Fibroblast of villous mesenchyme (primary cell): ENCODE data around the gene SRI. TPM values are rescaled to one million over a fixed set of nuclear protein-coding genes. Genes with fewer than 3 reads are reported as not detected.

ENCODE experiments used
- DNase-seq: peaks from one replicate; pipeline ENCODE4 v3.0.0-alpha.2; 2010; ENCODE audit warnings: low read depth
- H3K4me3 ChIP-seq: 2 replicates; pipeline ENCODE4 v1.5.1; 2011; ENCODE audit warnings: low read depth, mild to moderate bottlenecking, low read length
- total RNA-seq: library from RNA; depleted of rRNA; stranded (reverse); fragments of >200 nt; gene quantifications from 2 replicates; pipeline ENCODE4 v1.2.3, GENCODE V29; 2012
- TF ChIP-seq, protein P1 (sequence below): IDR thresholded peaks from 2 replicates; pipeline ENCODE4 v1.5.1; 2012; ENCODE audit warnings: low read depth, mild to moderate bottlenecking, low read length; ENCODE audit not compliant: insufficient read depth

SRI gene
- total RNA-seq, 1 donor, result 81.2 TPM

DNA sequence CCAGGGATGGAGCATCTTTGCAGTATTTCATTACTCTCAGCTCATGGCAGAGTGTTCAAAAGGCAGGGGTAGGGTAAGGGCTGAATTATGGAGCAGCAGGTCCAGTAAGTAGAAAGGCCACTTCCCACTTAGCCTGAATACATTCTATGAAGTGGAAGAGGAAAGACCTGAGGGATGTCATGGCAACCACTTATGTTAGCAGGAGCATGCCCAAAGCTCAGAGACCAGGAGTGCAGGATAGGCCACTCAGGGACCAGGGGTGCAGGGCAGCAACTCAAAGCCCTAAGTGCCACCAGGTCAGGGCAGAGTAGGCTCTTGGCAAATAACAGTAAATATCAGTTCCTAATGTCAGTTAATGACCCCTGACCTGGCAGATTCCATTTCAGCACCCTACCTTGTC lies 3.6 kb downstream of the SRI start:
- TF ChIP-seq, protein P1, sequence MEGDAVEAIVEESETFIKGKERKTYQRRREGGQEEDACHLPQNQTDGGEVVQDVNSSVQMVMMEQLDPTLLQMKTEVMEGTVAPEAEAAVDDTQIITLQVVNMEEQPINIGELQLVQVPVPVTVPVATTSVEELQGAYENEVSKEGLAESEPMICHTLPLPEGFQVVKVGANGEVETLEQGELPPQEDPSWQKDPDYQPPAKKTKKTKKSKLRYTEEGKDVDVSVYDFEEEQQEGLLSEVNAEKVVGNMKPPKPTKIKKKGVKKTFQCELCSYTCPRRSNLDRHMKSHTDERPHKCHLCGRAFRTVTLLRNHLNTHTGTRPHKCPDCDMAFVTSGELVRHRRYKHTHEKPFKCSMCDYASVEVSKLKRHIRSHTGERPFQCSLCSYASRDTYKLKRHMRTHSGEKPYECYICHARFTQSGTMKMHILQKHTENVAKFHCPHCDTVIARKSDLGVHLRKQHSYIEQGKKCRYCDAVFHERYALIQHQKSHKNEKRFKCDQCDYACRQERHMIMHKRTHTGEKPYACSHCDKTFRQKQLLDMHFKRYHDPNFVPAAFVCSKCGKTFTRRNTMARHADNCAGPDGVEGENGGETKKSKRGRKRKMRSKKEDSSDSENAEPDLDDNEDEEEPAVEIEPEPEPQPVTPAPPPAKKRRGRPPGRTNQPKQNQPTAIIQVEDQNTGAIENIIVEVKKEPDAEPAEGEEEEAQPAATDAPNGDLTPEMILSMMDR, result no peak
- no peak for DNase-seq
- H3K4me3 ChIP-seq, result no peak overlapping the region

DNA sequence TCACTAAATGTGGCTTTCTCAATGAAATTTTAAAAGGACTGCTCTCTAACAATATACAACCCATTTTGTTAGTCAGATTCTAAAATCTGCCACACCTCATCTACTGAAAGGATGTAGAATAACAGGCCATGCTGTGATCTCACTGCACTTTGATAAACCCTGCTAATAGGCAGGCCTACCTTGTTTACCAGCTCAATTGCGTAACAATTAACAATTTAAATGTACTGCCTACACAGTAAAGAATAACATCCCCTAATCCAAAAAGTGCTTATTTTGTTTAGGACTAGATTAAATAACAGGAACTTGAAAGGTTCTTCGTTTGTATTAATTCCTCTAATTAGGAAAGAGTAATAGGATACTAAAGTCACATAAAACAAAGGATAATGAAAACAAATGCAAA lies 4.5 kb downstream of the SRI start:
- no peak overlapping the region for H3K4me3 ChIP-seq
- TF ChIP-seq, protein P1, result no peak
- DNase-seq, result no peak

DNA sequence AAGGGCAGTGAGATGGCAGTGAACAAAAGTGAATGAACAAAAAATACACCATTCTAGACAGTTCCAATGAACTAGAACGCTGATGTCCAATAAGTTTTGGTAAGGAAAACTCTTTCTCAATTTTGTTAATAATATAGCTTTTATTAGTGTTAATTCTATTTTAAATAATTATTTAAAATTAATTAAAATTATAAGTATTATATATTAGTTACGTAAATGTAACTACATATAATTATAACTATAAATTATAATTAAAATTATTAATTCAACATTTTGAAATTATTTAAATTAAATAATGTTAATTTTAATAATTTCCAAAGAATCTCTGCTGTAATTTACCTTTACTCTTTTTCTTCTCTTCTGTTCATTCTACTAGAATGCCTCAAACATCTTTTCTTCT lies 5.4 kb downstream of the SRI start:
- DNase-seq, result no peak
- H3K4me3 ChIP-seq, result no peak overlapping the region
- TF ChIP-seq, protein P1, result no peak

DNA sequence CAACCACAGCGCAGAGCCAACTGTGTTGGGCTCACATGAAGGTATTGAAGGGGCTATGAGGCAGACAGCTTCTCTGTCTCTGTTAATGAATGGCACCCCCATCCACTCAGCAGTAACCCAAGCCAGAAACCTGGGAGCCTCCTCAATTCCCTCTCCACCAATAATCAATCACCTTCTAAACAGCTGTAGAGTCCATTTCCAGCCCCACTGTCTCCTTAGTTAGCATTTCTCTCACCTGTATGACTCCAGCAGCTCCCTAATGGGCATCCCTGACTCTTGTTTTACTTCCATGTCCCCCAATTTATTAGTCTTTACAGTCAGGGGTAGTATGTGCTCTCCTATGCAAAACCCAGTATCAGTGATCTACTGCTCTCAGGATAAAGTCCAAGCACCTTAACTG lies 6.9 kb downstream of the SRI start:
- no peak overlapping the region for H3K4me3 ChIP-seq
- TF ChIP-seq, protein P1, result no peak
- DNase-seq, result no peak

DNA sequence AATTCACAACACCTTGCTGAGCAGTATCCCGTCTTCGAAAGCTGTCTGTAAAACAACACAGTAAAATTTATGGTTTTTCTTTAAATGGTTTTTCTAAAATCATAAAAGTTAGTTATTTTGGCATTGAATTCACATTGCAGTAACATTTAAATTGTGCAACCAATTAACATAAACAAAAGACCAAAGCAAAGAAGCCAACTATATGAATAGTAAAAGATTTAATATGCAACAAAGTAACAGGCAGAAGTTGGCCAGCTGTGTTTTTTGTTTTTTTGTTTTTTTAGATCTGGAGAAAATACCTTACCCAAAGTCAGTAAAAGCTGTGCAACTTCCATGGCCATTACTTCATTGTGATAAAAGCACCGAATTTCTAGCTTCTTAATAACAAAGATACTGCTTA lies 11.3 kb downstream of the SRI start:
- no peak overlapping the region for H3K4me3 ChIP-seq
- no peak for DNase-seq
- TF ChIP-seq, protein P1, result no peak

DNA sequence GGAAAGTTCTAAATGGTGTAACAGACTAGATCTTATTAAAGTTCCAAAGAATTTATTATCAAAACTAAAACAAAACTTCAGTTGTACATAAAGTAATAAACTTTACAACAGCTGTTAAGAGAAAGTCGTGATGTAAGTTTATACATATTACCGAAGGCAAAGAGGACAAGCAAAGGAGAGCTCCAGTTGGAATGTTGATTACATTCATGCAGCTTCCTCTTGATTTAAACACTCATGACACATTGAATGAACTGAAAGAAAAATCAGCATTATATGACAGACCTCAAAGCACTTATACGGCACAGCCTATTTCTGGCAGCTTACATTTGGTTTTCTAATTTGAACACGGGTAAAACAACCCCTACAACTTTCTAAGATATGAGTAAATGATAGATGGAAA lies 13.6 kb downstream of the SRI start:
- TF ChIP-seq, protein P1, result no peak
- DNase-seq, result no peak
- no peak overlapping the region for H3K4me3 ChIP-seq

DNA sequence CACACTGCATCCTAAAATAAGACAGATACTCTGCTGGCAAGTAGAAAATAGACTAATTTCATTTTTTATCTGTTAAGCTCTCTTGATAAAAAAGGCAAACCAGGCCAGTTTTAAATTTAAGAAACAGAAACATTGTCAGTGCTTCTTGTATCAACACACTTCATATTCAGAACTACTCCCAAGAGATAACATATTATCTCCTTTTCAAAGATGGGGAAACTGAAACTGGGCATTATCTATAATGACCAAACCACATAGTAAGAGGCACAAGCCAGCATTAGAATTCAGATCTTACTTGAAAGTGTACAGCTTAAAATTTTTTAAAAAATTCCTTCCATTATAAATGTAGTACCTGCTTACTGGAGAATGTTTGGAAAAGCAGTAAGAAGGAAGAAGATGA lies 14.7 kb downstream of the SRI start:
- no peak for DNase-seq
- H3K4me3 ChIP-seq, result no peak overlapping the region
- TF ChIP-seq, protein P1, result no peak
